Glutamatergic neuron (in vitro differentiated cells): Measurements from ENCODE around the gene FOXD2. TPM values are rescaled to one million over a fixed set of nuclear protein-coding genes. Genes with fewer than 3 reads are reported as not detected.

Experiments
- DNase-seq: peaks from one replicate; pipeline ENCODE4 v3.0.0; 2022
- H3K27ac Mint-ChIP-seq: one replicate; pipeline ENCODE4 v1.8.0; 2020; ENCODE audit warnings: mild to moderate bottlenecking, mixed read lengths, inconsistent platforms; ENCODE audit not compliant: unreplicated experiment
- H3K27me3 Mint-ChIP-seq: one replicate; pipeline ENCODE4 v1.8.0; 2020; ENCODE audit warnings: mild to moderate bottlenecking, moderate library complexity, mixed read lengths, inconsistent platforms; ENCODE audit not compliant: unreplicated experiment
- H3K36me3 Mint-ChIP-seq: one replicate; pipeline ENCODE4 v1.8.0; 2020; ENCODE audit warnings: mild to moderate bottlenecking, mixed read lengths, inconsistent platforms; ENCODE audit not compliant: unreplicated experiment
- H3K4me1 Mint-ChIP-seq: one replicate; pipeline ENCODE4 v1.8.0; 2020; ENCODE audit warnings: mild to moderate bottlenecking, low read depth, mixed read lengths, inconsistent platforms; ENCODE audit not compliant: unreplicated experiment
- H3K4me3 Mint-ChIP-seq: one replicate; pipeline ENCODE4 v1.8.0; 2020; ENCODE audit warnings: mild to moderate bottlenecking, mixed read lengths, inconsistent platforms; ENCODE audit not compliant: unreplicated experiment
- H3K9me3 Mint-ChIP-seq: one replicate; pipeline ENCODE4 v1.8.0; 2020; ENCODE audit warnings: mild to moderate bottlenecking, moderate library complexity, mixed read lengths, inconsistent platforms; ENCODE audit not compliant: unreplicated experiment
- CTCF ChIP-seq: fragments of 200-600 bp; sonication (generic); IDR thresholded peaks from one replicate; pipeline ENCODE4 v1.5.0; 2021; ENCODE audit not compliant: partially characterized antibody, unreplicated experiment
- total RNA-seq: library from RNA; stranded (reverse); fragmentation: NEBNext Ultra II Directional; extraction: Animal tissue kit (Norgen Biotek cat#: 25700); gene quantifications from one replicate; pipeline ENCODE4 v1.2.1, GENCODE V29; 2021; ENCODE audit not compliant: unreplicated experiment

Gene FOXD2
- total RNA-seq, 1 donor from 2014 or later: not detected

- Mint-ChIP-seq H3K27me3 (no peaks in the 10 kb centered on the region), H3K4me1 (no peaks in the 10 kb centered on the region), H3K36me3 (no peaks in the 10 kb centered on the region), H3K4me3 (no peak overlapping the region), H3K27ac (no peak overlapping the region), H3K9me3 (no peaks in the 10 kb centered on the region)
- TF ChIP-seq CTCF: no peak
- no peak for DNase-seq
Observed at GRCh38 chr1:47469910-47470309, 32.1 kb downstream of the FOXD2 start.

GRCh38 chr1:47471163-47471562 lies 33.3 kb downstream of the FOXD2 start:
- no peaks in the 10 kb centered on the region for H3K27me3 Mint-ChIP-seq
- H3K9me3 Mint-ChIP-seq: no peaks in the 10 kb centered on the region
- H3K27ac Mint-ChIP-seq: no peak overlapping the region
- H3K4me3 Mint-ChIP-seq: no peak overlapping the region
- DNase-seq: no peak
- H3K36me3 Mint-ChIP-seq: no peaks in the 10 kb centered on the region
- H3K4me1 Mint-ChIP-seq: no peaks in the 10 kb centered on the region
- no peak for TF ChIP-seq CTCF

GRCh38 chr1:47474278-47475193 lies 36.7 kb downstream of the FOXD2 start:
- no peak overlapping the region for H3K27ac Mint-ChIP-seq
- TF ChIP-seq CTCF: no peak
- no peak overlapping the region for H3K4me3 Mint-ChIP-seq
- no peaks in the 10 kb centered on the region for H3K36me3 Mint-ChIP-seq
- H3K27me3 Mint-ChIP-seq: peaks cover 1% of the 10 kb centered on the region
- H3K9me3 Mint-ChIP-seq: no peaks in the 10 kb centered on the region
- H3K4me1 Mint-ChIP-seq: no peaks in the 10 kb centered on the region
- no peak for DNase-seq

GRCh38 chr1:47477595-47478080 lies 39.8 kb downstream of the FOXD2 start:
- no peak for DNase-seq
- Mint-ChIP-seq H3K4me3 (no peak overlapping the region), H3K4me1 (no peaks in the 10 kb centered on the region), H3K9me3 (peaks cover 6% of the 10 kb centered on the region), H3K36me3 (no peaks in the 10 kb centered on the region), H3K27ac (no peak overlapping the region), H3K27me3 (peaks cover 5% of the 10 kb centered on the region)
- TF ChIP-seq CTCF: no peak

- no peak overlapping the region for H3K4me3 Mint-ChIP-seq
- no peak for DNase-seq
- peaks cover 6% of the 10 kb centered on the region for H3K9me3 Mint-ChIP-seq
- peaks cover 5% of the 10 kb centered on the region for H3K27me3 Mint-ChIP-seq
- no peak for TF ChIP-seq CTCF
- no peak overlapping the region for H3K27ac Mint-ChIP-seq
- no peaks in the 10 kb centered on the region for H3K36me3 Mint-ChIP-seq
- H3K4me1 Mint-ChIP-seq: no peaks in the 10 kb centered on the region
Observed at GRCh38 chr1:47478090-47478489, 40.2 kb downstream of the FOXD2 start.
